Tibial artery (tissue), 4 donors: ENCODE data around the gene CNN3.
A peak's percentile ranks its signal among the peaks of the same experiment; 100 is the strongest.

Experiments
- DNase-seq, 2 donors: peaks; one replicate each; pipeline ENCODE4 v3.0.0-alpha.2; 2019
- H3K27ac ChIP-seq, 2 donors: fragments of 200-600 bp; sonication (generic) in 1 of 2; 1 replicate in 1 of 2; 2 replicates in 1 of 2; pipeline ENCODE4 v1.5.1; 2018 to 2019; ENCODE audit warnings: mild to moderate bottlenecking in 1 of 2
- H3K27me3 ChIP-seq, 2 donors: fragments of 200-600 bp; sonication (generic) in 1 of 2; one replicate each; pipeline versions ENCODE4 v1.5.1 to v1.6.0; 2016 to 2019
- H3K36me3 ChIP-seq, 3 donors: fragments of 200-600 bp; sonication (generic) in 2 of 3; one replicate each; pipeline ENCODE4 v1.5.1; 2016 to 2019; ENCODE audit warnings: mild to moderate bottlenecking in 2 of 3
- H3K4me1 ChIP-seq, 4 donors: fragments of 200-600 bp; sonication (generic) in 2 of 4; 1 replicate in 3 of 4; 2 replicates in 1 of 4; pipeline ENCODE4 v1.5.1; 2016 to 2019
- H3K4me3 ChIP-seq, 2 donors: fragments of 200-600 bp; sonication (generic) in 1 of 2; 1 replicate in 1 of 2; 2 replicates in 1 of 2; pipeline ENCODE4 v1.5.1; 2018 to 2019; ENCODE audit warnings: mild to moderate bottlenecking in 2 of 2
- H3K9me3 ChIP-seq, 3 donors: fragments of 200-600 bp; sonication (generic) in 1 of 3; one replicate each; pipeline ENCODE4 v1.5.1; 2016 to 2019
- intact Hi-C: fragments of 100-400 bp; cut with DNase I; formaldehyde crosslinking; loops from one replicate; pipeline ENCODE4 v1.15.0; 2023; ENCODE audit warnings: low total_unique reads
- TF ChIP-seq, protein P1 (sequence below), 2 experiments: fragments of 200-600 bp in 1 of 2; fragments of 450-650 bp in 1 of 2; IDR thresholded peaks; one replicate each; pipeline ENCODE4 v1.5.1; 2017 to 2019; ENCODE audit warnings: antibody characterized with exemption in 2 of 2, mild to moderate bottlenecking in 1 of 2, moderate library complexity in 1 of 2

Gene CNN3

DNA sequence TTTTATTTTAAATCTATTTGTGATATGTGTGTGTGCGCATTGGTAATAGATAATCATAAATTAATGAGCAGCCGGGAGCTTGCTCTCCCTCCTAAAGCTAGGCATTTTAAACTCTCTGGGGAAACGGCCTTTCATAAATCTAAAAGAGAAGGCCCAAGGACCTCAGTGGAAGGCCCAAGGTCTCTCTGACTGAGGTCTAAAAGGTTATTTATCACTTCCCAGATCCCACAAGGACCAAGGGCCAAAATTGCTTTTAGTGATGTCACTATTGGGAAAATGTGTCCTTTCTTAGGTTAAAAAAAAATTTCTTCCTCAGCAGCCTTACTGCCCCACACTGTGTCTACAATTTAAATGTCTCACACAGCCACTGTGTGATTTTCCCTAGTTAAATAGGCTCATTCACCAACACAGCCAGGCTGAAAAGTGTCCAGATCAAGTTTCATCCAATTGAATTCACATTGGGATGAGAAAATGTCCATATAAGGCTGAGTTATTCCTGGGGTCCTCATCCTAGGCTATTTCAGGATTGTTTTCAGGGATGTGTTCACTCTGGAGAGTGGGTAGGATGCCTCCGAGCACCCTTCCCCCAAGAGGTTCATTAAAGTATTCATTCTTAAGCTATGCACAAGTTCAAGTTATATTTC, 60.6 kb downstream of the CNN3 start:
- Histone ChIP-seq H3K4me3 (no peak overlapping the region), H3K27me3 (no peaks in the 10 kb centered on the region), H3K36me3 (no peaks in the 10 kb centered on the region), H3K4me1 (peaks cover 0 to 61% (median 48%) of the 10 kb centered on the region in 4 donors), H3K27ac (peak overlapping the region; percentile 76 to 81), H3K9me3 (no peaks in the 10 kb centered on the region)
- TF ChIP-seq, protein P1, sequence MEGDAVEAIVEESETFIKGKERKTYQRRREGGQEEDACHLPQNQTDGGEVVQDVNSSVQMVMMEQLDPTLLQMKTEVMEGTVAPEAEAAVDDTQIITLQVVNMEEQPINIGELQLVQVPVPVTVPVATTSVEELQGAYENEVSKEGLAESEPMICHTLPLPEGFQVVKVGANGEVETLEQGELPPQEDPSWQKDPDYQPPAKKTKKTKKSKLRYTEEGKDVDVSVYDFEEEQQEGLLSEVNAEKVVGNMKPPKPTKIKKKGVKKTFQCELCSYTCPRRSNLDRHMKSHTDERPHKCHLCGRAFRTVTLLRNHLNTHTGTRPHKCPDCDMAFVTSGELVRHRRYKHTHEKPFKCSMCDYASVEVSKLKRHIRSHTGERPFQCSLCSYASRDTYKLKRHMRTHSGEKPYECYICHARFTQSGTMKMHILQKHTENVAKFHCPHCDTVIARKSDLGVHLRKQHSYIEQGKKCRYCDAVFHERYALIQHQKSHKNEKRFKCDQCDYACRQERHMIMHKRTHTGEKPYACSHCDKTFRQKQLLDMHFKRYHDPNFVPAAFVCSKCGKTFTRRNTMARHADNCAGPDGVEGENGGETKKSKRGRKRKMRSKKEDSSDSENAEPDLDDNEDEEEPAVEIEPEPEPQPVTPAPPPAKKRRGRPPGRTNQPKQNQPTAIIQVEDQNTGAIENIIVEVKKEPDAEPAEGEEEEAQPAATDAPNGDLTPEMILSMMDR (IDR thresholded peaks at IDR 0.05), result no peak
- DNase-seq, result no peak
- intact Hi-C loops, result no loop called here

DNA sequence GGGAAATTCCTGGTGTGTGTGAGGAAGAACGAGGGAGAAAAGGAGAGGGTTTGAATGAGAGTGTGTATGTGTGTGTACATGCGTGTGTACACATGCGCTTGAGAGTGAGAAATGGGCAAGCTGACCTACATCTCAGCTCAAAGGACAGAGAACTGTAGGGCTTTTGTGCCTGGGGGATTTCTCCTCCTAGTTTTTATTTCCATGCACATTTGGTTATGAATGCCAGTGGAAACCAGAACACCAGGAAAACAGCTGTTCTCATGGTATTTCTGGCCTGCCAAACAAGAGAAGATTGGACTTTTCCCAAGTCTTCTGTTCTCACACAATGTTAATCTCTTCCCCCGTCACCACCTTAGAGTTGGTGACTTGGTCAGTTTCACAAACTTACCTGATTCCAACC, 61.5 kb downstream of the CNN3 start:
- no peak for DNase-seq
- TF ChIP-seq, protein P1 (IDR thresholded peaks at IDR 0.05), result no peak
- H3K4me3 ChIP-seq, result no peak overlapping the region
- intact Hi-C loops, result no loop called here
- no peaks in the 10 kb centered on the region for H3K27me3 ChIP-seq
- peak overlapping the region; percentile 76 to 81 for H3K27ac ChIP-seq
- H3K4me1 ChIP-seq, result peaks cover 0 to 61% (median 48%) of the 10 kb centered on the region in 4 donors
- no peaks in the 10 kb centered on the region for H3K36me3 ChIP-seq
- H3K9me3 ChIP-seq, result no peaks in the 10 kb centered on the region

DNA sequence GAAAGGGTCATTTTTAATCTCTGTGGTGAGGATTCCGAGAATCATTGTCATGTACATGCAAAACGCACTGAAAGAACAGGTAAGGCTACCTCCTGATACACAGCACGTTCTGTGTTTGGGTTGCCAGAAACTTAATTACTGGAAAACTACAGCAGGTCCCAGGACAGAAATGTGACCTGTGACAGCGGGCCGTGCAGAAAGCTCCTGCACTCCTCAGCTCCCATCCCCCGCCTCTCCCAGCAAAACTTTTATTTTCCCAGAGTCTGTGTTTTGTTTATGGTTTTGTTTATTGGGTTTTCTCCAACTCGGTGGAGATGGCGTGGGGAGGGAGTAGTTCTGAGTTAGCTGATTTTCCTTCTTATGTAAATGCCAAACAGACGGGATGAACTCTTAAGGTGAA, 62.1 kb downstream of the CNN3 start:
- no peak overlapping the region for H3K4me3 ChIP-seq
- H3K36me3 ChIP-seq, result no peaks in the 10 kb centered on the region
- H3K4me1 ChIP-seq, result peaks cover 0 to 61% (median 48%) of the 10 kb centered on the region in 4 donors
- DNase-seq, result no peak
- H3K27me3 ChIP-seq, result no peaks in the 10 kb centered on the region
- TF ChIP-seq, protein P1 (IDR thresholded peaks at IDR 0.05), result no peak
- H3K27ac ChIP-seq, result peak overlapping the region; percentile 76 to 81
- intact Hi-C loops, result no loop called here
- H3K9me3 ChIP-seq, result no peaks in the 10 kb centered on the region

DNA sequence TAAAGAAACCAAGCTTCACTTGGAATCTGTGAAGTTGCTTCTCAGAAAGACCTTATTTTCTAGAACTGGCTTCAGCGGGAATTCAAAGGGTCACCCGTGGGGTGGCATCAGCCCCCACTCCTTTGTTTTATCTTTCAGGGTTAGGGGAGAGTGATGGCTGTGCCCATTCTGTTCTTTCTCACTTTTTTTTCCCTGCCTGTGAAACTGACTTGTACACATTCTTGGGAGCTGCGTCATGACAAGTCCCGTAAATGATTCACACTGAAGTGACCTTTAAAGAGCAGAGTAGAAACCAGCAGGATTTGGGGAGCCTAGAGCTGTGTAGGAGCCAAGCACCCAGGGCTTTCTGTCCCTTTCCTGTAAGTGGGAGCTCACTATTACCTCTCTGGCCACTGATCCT, 63.0 kb downstream of the CNN3 start:
- intact Hi-C loops, result loop anchor here (2.0 kb wide), 1 partner anchor 61 kb away; no protein-coding TSS in a partner anchor
- no peaks in the 10 kb centered on the region for H3K36me3 ChIP-seq
- TF ChIP-seq, protein P1 (IDR thresholded peaks at IDR 0.05), result no peak
- H3K27ac ChIP-seq, result peak overlapping the region; percentile 76 to 81
- peaks cover 0 to 61% (median 48%) of the 10 kb centered on the region in 4 donors for H3K4me1 ChIP-seq
- H3K27me3 ChIP-seq, result no peaks in the 10 kb centered on the region
- no peaks in the 10 kb centered on the region for H3K9me3 ChIP-seq
- peak; percentile 72 to 75 for DNase-seq
- peak overlapping the region in 1 of 2 donors; percentile 4 for H3K4me3 ChIP-seq

DNA sequence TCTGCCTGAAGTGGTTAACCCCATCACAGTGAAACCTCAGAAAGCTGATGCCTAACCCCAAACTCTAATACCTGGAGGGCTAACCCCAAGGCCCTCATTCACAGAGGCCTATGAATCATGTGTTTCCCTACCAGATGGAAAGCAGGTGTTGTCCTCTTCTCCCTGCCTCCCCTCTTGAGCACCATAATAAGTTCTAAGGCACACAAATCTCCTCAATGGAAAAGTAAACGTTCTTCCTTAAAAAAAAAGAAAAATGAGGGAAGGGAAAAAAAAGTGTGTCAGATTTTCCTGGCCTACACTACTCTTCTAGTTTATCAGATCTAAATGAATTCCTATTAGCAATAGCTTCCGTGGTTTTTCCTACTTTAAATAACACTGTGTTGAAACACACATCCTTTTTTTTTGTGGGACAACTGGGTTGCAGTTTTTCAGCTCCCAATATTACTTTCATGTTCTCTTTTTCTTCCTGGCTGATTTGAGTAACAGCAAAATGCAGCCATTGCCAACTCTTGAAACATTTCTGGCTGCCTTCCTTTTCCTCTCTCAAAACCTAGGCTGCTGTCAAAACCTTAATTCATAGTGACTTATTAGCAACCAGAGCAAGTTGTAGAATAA, 63.5 kb downstream of the CNN3 start:
- H3K27ac ChIP-seq, result peak overlapping the region; percentile 76 to 81
- peaks cover 0 to 61% (median 48%) of the 10 kb centered on the region in 4 donors for H3K4me1 ChIP-seq
- peak overlapping the region in 1 of 2 donors; percentile 4 for H3K4me3 ChIP-seq
- H3K27me3 ChIP-seq, result no peaks in the 10 kb centered on the region
- intact Hi-C loops, result loop anchor here (2.0 kb wide), 1 partner anchor 61 kb away; no protein-coding TSS in a partner anchor
- H3K9me3 ChIP-seq, result no peaks in the 10 kb centered on the region
- TF ChIP-seq, protein P1 (IDR thresholded peaks at IDR 0.05), result no peak
- no peak for DNase-seq
- H3K36me3 ChIP-seq, result no peaks in the 10 kb centered on the region
